HepG2 (cell line): ENCODE measurements around the gene INAFM1. TPM values are rescaled to one million over a fixed set of nuclear protein-coding genes. Genes with fewer than 3 reads are reported as not detected.

Experiments
- DNMT3B ChIP-seq: conservative IDR thresholded peaks from 2 replicates; pipeline ENCODE4 v1.6.1; 2016; ENCODE audit warnings: missing biosample characterization, control low read depth
- EEA1 ChIP-seq: sonication (generic); formaldehyde crosslinking; IDR thresholded peaks from 2 replicates; pipeline ENCODE4 v1.5.1; 2020; ENCODE audit warnings: mild to moderate bottlenecking, missing genetic modification reagents, borderline replicate concordance
- HMG20B ChIP-seq: conservative IDR thresholded peaks from 2 replicates; pipeline ENCODE4 v1.6.1; 2016; ENCODE audit warnings: missing genetic modification reagents, missing compliant biosample characterization
- IKZF4 ChIP-seq: sonication (generic); formaldehyde crosslinking; IDR thresholded peaks from 2 replicates; pipeline ENCODE4 v1.5.1; 2020; ENCODE audit warnings: borderline replicate concordance, mild to moderate bottlenecking, low read depth, missing genetic modification reagents; ENCODE audit errors: not compliant biosample characterization
- KAT8 ChIP-seq: IDR thresholded peaks from 2 replicates; pipeline ENCODE4 v1.6.1; 2016; ENCODE audit warnings: missing genetic modification reagents, missing compliant biosample characterization
- LCORL ChIP-seq, 2 experiments: fragments of 450-650 bp in 1 of 2; sonication (generic) in 1 of 2; formaldehyde crosslinking in 1 of 2; IDR thresholded peaks; 2 replicates each; pipeline versions ENCODE4 v1.5.0 to v1.6.1; 2017 to 2020; ENCODE audit warnings: antibody characterized with exemption in 1 of 2, missing genetic modification reagents in 1 of 2
- MAFG ChIP-seq: sonication (generic); formaldehyde crosslinking; IDR thresholded peaks from 2 replicates; pipeline ENCODE4 v1.5.1; 2020; ENCODE audit warnings: mild to moderate bottlenecking, missing genetic modification reagents
- MTERF4 ChIP-seq: sonication (generic); formaldehyde crosslinking; IDR thresholded peaks from 2 replicates; pipeline ENCODE4 v1.8.0; 2023; ENCODE audit warnings: mild to moderate bottlenecking, missing genetic modification reagents
- NONO ChIP-seq, 2 experiments: fragments of 450-650 bp in 1 of 2; sonication (generic) in 1 of 2; formaldehyde crosslinking in 1 of 2; IDR thresholded peaks in 1 of 2; conservative IDR thresholded peaks in 1 of 2; 2 replicates each; pipeline versions ENCODE4 v1.6.1 to v1.8.0; 2017 to 2022; ENCODE audit warnings: mild to moderate bottlenecking in 1 of 2, missing genetic modification reagents in 1 of 2, moderate library complexity in 1 of 2
- NR2F6 ChIP-seq, 2 experiments: IDR thresholded peaks; 2 replicates each; pipeline ENCODE4 v1.6.1; 2016; ENCODE audit warnings: antibody characterized with exemption in 1 of 2, mild to moderate bottlenecking in 1 of 2
- PBX2 ChIP-seq: IDR thresholded peaks from 2 replicates; pipeline ENCODE4 v1.6.1; 2016; ENCODE audit warnings: control low read depth
- PHF21A ChIP-seq: sonication (generic); formaldehyde crosslinking; IDR thresholded peaks from 2 replicates; pipeline ENCODE4 v1.5.0; 2020; ENCODE audit warnings: mild to moderate bottlenecking, missing genetic modification reagents
- POLR2AphosphoS5 ChIP-seq: IDR thresholded peaks from 2 replicates; pipeline ENCODE4 v1.6.1; 2012; ENCODE audit warnings: low read depth, low read length
- REPIN1 ChIP-seq: sonication (generic); formaldehyde crosslinking; IDR thresholded peaks from 2 replicates; pipeline ENCODE4 v1.8.0; 2022; ENCODE audit warnings: missing genetic modification reagents, low read depth, mild to moderate bottlenecking, borderline replicate concordance
- SOX5 ChIP-seq: IDR thresholded peaks from 2 replicates; pipeline ENCODE4 v1.6.1; 2016; ENCODE audit warnings: borderline replicate concordance
- TCF7L2 ChIP-seq: IDR thresholded peaks from 2 replicates; pipeline ENCODE4 v1.6.1; 2011; ENCODE audit warnings: mild to moderate bottlenecking, low read depth, low read length, moderate library complexity
- TRIM24 ChIP-seq: sonication (generic); formaldehyde crosslinking; IDR thresholded peaks from 2 replicates; pipeline ENCODE4 v1.8.0; 2022; ENCODE audit warnings: mild to moderate bottlenecking, missing genetic modification reagents
- XBP1 ChIP-seq: sonication (generic); formaldehyde crosslinking; IDR thresholded peaks from 2 replicates; pipeline ENCODE4 v1.5.0; 2020; ENCODE audit warnings: missing genetic modification reagents
- ZBTB33 ChIP-seq: sonication (generic); formaldehyde crosslinking; IDR thresholded peaks from 2 replicates; pipeline ENCODE4 v1.4.0; 2020; ENCODE audit warnings: missing genetic modification reagents
- ZNF138 ChIP-seq: sonication (generic); formaldehyde crosslinking; IDR thresholded peaks from 2 replicates; pipeline ENCODE4 v1.5.0; 2020; ENCODE audit warnings: mild to moderate bottlenecking, low read depth, missing genetic modification reagents
- ZNF224 ChIP-seq: sonication (generic); formaldehyde crosslinking; IDR thresholded peaks from 2 replicates; pipeline ENCODE4 v1.5.0; 2020; ENCODE audit warnings: mild to moderate bottlenecking, missing genetic modification reagents
- ZNF33A ChIP-seq: sonication (generic); formaldehyde crosslinking; IDR thresholded peaks from 2 replicates; pipeline ENCODE4 v1.5.1; 2020; ENCODE audit warnings: missing genetic modification reagents, mild to moderate bottlenecking, moderate library complexity, borderline replicate concordance
- ZNF704 ChIP-seq: sonication (generic); formaldehyde crosslinking; IDR thresholded peaks from 2 replicates; pipeline ENCODE4 v1.8.1; 2023; ENCODE audit warnings: mild to moderate bottlenecking, inconsistent platforms, moderate library complexity, missing genetic modification reagents, borderline replicate concordance
- ZNF772 ChIP-seq: sonication (generic); formaldehyde crosslinking; IDR thresholded peaks from 2 replicates; pipeline ENCODE4 v1.5.0; 2020; ENCODE audit warnings: mild to moderate bottlenecking, missing genetic modification reagents
- ZNF782 ChIP-seq: sonication (generic); formaldehyde crosslinking; IDR thresholded peaks from 2 replicates; pipeline ENCODE4 v1.4.0; 2020; ENCODE audit warnings: missing genetic modification reagents, mild to moderate bottlenecking, borderline replicate concordance
- polyA plus RNA-seq, 8 experiments: library from polyadenylated mRNA; depleted of rRNA in 3 of 8; stranded (reverse) in 7 of 8; unstranded in 1 of 8; fragments of >200 nt; fragmentation: Illumina TruSeq in 4 of 8; extraction: Trizol in 4 of 8; gene quantifications; 2 replicates each; pipeline versions ENCODE4 v1.2.1 to v1.2.3, GENCODE V29; 2011 to 2016; ENCODE audit warnings: low read depth in 4 of 8, missing spikeins in 1 of 8, mixed read lengths in 1 of 8; ENCODE audit not compliant: insufficient read depth in 1 of 8
- total RNA-seq, 5 experiments: library from RNA; depleted of rRNA; stranded (reverse); fragments of >200 nt; fragmentation: Illumina TruSeq; extraction: Trizol; gene quantifications; 2 replicates each; pipeline ENCODE4 v1.2.3, GENCODE V29; 2016; ENCODE audit warnings: low read depth in 1 of 5

The INAFM1 gene
- total and polyA plus RNA-seq, 2 of the 13 experiments (the other 11 are each of a cell fraction or from before 2014, with no cell fraction given): 0.88 to 1.9 TPM

GRCh38 chr19:47228168-47228936, 46.3 kb upstream of the INAFM1 start (continued):
- TF ChIP-seq PHF21A (CRISPR knock-in tag) (no peak), TCF7L2 (no peak), MTERF4 (CRISPR knock-in tag) (no peak), ZNF138 (CRISPR knock-in tag) (no peak), POLR2AphosphoS5 (no peak), DNMT3B (CRISPR knock-in tag) (no peak), NONO (IDR thresholded peaks at IDR 0.05) (no peak), NONO (CRISPR knock-in tag; conservative IDR thresholded peaks at IDR 0.05) (peak; percentile 41; the same call in 1 of the 2 replicates), NR2F6 (IDR thresholded peaks at IDR 0.05) (no peak), NR2F6 (CRISPR knock-in tag; IDR thresholded peaks at IDR 0.05) (peak; percentile 47; the same call in 1 of the 2 replicates), ZNF224 (0 out of 2 replicates have a peak, but pooled peaks have one; percentile 11), PBX2 (CRISPR knock-in tag) (no peak), ZNF33A (CRISPR knock-in tag) (no peak), HMG20B (CRISPR knock-in tag) (0 out of 2 replicates have a peak, but pooled peaks have one; percentile 14), REPIN1 (CRISPR knock-in tag) (no peak), LCORL (IDR thresholded peaks at IDR 0.05) (no peak), LCORL (CRISPR knock-in tag; IDR thresholded peaks at IDR 0.05) (no peak), ZBTB33 (CRISPR knock-in tag) (peak; percentile 25; the same call in 1 of the 2 replicates), KAT8 (CRISPR knock-in tag) (no peak), MAFG (CRISPR knock-in tag) (peak; percentile 7; the same call in 1 of the 2 replicates), ZNF782 (CRISPR knock-in tag) (no peak), TRIM24 (0 out of 2 replicates have a peak, but pooled peaks have one; percentile 9), IKZF4 (CRISPR knock-in tag) (peak; percentile 61), ZNF704 (CRISPR knock-in tag) (no peak), EEA1 (no peak), SOX5 (CRISPR knock-in tag) (no peak), XBP1 (CRISPR knock-in tag) (no peak), ZNF772 (CRISPR knock-in tag) (peak; percentile 20; the same call in 1 of the 2 replicates)
